Superior temporal gyrus (tissue), 1 donor: ENCODE results near the gene YY1.
"Not testable (repeated sequence)": the region's sequence is repeated elsewhere in the genome, so short reads cannot be mapped to it uniquely, and the experiment has no call there.

Source experiments
- DNase-seq: peaks from one replicate; pipeline ENCODE4 v3.0.0-alpha.2; 2016; ENCODE audit errors: extremely low spot score

The YY1 gene

GRCh38 chr14:100296106-100296651 is 57.2 kb downstream of the YY1 start:
- DNase-seq = no peak

GRCh38 chr14:100296729-100297128 is 57.8 kb downstream of the YY1 start:
- not testable (repeated sequence) for DNase-seq

GRCh38 chr14:100297320-100298300 is 58.7 kb downstream of the YY1 start:
- DNase-seq = peak; percentile 68

- DNase-seq = no peak
These were observed 59.8 kb downstream of the YY1 start for GRCh38 chr14:100298551-100299237.

DNA sequence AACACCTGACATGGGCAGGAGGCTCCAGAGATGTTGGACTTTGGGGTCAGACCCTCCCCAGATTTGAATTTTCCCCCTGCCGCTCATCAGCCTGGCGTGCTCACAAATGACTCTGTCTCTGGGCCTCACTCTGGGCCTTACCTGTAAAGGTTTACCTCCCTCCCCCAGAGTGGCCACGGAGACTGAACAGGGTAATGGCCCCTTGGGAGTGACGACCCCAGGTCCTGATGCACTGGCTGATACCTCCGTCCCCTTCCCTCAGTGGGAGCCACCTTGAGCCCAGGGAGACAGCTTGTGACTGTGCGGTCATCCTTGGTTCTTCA is 60.3 kb downstream of the YY1 start:
- no peak for DNase-seq

GRCh38 chr14:100302616-100303015 is 63.7 kb downstream of the YY1 start:
- no peak for DNase-seq

DNA sequence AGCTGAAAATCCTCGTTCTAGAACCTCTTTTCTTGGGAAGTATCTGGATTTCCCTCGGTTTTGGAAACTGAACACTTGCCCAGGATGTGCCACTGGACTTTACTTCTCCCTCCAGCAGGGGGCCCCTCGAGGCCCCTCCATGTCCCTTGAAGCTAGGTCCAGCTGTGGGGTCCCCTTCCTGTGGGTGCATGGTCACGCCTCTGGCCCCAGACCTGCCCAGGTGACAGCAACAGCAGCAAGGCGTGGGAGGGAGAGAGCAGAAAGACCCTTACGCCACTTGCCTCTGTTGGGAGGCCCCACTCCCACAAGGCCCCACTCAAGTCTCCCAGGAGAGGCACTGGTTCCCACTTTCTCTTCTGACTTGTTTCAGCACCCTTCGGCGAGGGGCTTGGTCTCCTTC is 64.2 kb downstream of the YY1 start:
- DNase-seq = no peak

DNA sequence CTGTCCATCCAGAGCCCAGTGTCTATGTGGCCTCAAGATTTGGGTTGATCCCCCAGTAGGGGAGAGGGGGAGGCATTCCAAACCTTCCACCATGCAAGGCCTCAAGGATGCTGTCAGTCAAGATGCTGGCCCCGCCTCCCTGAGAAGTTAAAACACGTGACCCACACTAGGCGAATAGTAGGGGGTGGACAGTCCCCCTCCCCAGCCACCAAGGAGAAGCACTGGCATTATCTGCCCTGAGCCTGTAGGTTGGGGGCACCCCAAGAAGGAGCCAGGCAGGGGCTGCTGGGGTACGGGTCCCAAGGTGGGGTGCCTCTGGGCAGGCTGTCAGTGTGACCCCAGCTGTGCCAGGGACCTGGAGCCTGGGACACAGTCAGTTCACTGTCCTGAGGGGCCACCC is 65.0 kb downstream of the YY1 start:
- no peak for DNase-seq

DNA sequence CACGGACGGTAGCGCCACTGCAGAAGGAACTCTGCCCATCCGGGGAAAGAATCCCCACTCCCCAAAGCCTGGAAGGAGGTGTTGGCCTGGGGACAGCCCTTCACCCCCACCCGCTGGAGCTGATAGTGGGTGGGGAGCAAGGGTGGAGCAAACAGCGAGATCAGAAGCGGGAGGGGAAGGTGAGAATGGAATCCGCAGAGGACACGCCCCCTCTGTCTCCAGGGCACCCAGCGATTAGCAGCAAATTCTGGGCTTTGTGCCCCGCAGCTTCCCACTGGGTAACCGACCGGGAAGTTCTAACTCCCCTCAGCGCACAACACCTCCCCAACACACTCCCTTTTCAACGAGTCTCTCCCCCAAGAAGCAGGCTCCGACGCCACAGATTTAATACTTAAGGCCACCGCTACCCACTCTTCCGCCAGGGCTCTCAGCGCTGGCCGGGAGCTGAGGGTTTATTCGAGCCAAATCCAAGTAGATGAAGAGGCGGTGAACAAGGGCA is 65.9 kb downstream of the YY1 start:
- DNase-seq = no peak

- no peak for DNase-seq
These were observed 66.6 kb downstream of the YY1 start for GRCh38 chr14:100305324-100306100.

DNA sequence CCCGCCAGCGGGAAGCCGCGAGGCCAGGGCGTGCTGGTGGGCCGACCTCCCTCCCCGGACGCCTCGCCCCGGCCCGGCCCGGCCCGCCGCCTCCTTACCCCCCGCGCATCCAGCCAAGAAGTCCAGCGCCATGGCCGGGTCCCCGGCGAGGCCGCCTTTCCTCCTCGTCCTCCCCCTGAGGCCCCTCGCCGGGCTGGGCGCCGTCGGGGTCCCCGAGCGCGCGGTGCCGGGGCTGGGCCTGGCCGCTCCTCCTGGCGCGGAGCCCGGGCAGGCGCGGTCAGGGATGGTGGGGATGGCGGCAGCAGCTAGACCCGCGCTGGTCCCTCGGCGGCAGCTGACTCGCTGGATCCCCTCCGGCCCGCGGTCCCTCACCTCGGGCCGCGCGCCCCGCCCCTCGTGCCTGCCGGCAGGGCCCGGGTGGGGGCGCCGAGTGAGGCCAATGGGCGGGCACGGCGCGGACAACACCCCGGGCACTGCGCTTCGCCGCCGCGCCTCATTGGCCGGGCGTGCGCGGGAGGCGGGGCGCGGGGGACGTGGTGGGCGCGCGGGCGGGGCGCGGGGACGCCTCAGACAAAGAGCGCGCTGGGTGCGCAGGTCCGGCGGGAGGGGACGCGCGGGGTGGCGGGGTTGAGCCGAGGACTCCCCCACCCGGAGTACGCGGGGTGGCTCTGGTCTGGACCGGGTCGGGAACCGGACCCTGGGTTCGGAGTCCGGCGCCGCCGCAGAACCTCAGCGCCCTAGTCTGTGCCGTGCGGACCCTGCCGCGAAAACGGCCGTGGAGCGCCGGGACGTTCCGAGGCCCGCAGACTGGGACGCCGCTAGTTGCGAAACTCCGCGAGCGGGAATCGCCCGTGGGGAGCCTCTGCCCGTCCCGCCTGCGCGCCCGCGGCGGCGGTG is 67.4 kb downstream of the YY1 start, which contains the start of gene SLC25A29:
SLC25A29 (minus strand) TSS at position 344 of the 897 bp plus-strand sequence; CDS start at position 132, 212 bp downstream.
- peak; percentile 89 for DNase-seq

GRCh38 chr14:100306998-100307765 is 68.2 kb downstream of the YY1 start:
- DNase-seq = no peak

- no peak for DNase-seq
These were observed 69.0 kb downstream of the YY1 start for GRCh38 chr14:100307766-100308426.

- DNase-seq = not testable (repeated sequence)
These were observed 69.5 kb downstream of the YY1 start for GRCh38 chr14:100308427-100308792.

DNA sequence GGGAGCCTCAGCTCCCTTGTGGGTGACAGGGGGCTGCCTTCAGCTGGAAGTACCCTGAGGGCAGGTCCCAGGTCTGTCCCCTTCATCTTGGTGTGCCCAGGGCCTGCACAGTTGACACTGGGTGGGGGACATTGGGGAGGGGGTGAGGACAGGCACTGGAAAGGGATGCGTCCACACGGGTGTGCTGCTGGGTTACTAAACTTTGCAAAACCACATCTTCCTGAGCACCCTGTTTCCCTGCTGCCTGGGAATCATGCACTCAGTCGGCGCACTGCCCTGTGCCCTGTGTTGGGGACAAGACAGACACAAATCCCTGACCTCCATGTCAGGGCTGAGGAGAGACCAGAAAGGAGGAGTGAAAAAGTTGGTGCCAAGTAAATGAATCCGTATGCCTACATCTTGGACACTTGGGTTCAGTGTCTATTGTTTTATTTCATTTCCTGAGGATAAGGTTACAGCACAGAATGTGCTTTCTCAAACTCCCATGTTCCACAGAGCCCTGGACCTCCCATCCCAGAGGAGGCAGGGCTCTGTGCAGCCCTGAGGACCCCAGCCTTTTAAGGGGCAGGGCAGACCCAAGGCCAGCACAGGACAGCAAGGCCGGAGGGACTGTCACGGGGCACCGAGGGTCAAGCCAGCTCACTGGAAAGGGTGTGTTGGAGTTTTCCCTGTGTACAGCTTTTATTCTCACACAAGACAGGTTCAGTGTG is 70.2 kb downstream of the YY1 start:
- DNase-seq = no peak

DNA sequence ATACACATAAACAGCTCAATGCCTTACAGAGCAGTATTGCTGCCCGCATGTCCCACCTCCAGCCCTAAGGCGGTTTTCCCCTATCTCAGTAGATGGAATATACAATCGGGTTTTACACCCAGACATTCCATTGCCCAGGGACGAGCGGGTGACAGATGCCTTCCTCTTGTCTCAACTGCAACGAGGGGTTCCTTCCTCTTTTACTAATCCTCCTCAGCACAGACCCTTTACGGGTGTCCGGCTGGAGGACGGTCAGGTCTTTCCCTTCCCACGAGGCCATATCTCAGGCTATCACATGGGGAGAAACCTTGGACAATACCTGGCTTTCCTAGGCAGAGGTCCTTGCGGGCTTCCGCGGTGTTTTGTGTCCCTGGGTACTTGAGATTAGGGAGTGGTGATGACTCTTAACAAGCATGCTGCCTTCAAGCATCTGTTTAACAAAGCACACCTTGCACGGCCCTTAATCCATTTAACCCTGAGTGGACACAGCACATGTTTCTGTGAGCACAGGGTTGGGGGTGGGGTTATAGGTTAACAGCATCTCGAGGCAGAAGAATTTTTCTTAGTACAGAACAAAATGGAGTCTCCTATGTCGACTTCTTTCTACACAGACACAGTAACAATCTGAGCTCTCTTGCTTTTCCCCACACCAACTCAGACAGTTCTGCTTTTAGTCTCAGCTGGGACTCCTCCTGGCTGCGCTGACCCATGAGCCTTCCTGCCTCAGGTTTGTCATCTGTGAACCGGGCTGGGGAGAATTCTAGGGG is 73.3 kb downstream of the YY1 start:
- not testable (repeated sequence) for DNase-seq

DNA sequence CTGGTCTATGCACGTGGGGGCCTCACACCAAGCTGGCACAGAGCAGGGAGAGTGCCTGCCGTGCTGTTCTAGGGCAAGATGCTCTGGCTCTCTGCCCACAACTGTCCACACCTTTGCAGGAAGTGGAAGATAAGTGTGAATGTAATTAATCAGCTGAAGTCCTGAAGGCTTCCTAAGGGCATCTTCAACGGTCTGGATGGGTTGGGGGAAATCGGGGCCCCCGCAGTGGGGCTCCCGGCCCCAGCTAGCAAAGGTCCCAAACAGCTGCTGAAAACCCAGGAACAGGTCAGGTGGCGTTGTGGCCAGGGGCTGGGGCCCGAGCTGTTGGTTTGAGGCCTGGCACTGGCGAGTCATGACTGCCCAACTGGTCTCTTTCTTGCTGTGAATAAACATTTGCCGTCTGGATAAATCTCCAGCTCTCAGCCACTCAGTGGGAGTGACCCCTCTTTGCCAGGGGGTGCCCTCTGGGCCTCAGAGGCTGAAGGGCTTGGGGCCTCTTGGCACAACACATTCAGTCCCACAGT is 74.0 kb downstream of the YY1 start:
- DNase-seq = no peak
